ENCODE measurements around the gene CPAMD8. TPM values are rescaled to one million over a fixed set of nuclear protein-coding genes. Genes with fewer than 3 reads are reported as not detected.

Gene CPAMD8
- total and polyA plus RNA-seq, 9 of the 15 experiments (the other 6 are each of a cell fraction or from before 2014, with no cell fraction given), result 0.20 to 2.1 (median 1.3) TPM

- peaks cover 15% of the 10 kb centered on the region; the same call in 2 of the 3 replicates for H3K79me2 ChIP-seq (ENCODE audit: control insufficient read depth, insufficient read depth, low read length)
- ChIA-PET POLR2A (no interaction called here), CTCF (ENCODE audit: low intra/inter-chr PET ratio) (no interaction called here)
- H3K9ac ChIP-seq (ENCODE audit: insufficient read depth in 1 of 2, low read depth in 2 of 2, low read length in 2 of 2), result no peak overlapping the region
- ATAC-seq (no peak), DNase-seq (ENCODE audit: extremely low read depth in 1 of 4, low spot score in 3 of 4) (no peak), FAIRE-seq (peak; percentile 89)
- WGBS (ENCODE audit: insufficient coverage, low coverage, missing lambda C conversion rate), result 94% methylated on average over 1 of the region's 1 CpG
- H3K27me3 ChIP-seq (ENCODE audit: control insufficient read depth in 2 of 2, insufficient read depth in 2 of 2, low read length in 2 of 2), result no peaks in the 10 kb centered on the region
- H2AFZ ChIP-seq (ENCODE audit: low read depth, low read length), result no peak overlapping the region
- peaks cover 0 to 17% of the 10 kb centered on the region in 2 experiments; a peak in 2 of 5 replicates for H3K4me1 ChIP-seq (replicated peaks in 1 of 2; ENCODE audit: control insufficient read depth in 2 of 2, insufficient read depth in 2 of 2, low read length in 2 of 2)
- intact Hi-C loops (cut with micrococcal nuclease), result no loop called here
- H3K27ac ChIP-seq (ENCODE audit: extremely low read depth, low read depth, low read length), result peak overlapping the region; percentile 28; the same call in 1 of the 3 replicates
- H3K9me3 ChIP-seq (replicated peaks; ENCODE audit: control insufficient read depth, insufficient read depth, low read depth, low read length), result peaks cover 6% of the 10 kb centered on the region
- H3K4me2 ChIP-seq (ENCODE audit: insufficient read depth, low read length), result no peak overlapping the region
- peaks cover 73% of the 10 kb centered on the region; the same call in 1 of the 3 replicates for H3K36me3 ChIP-seq (ENCODE audit: control insufficient read depth, insufficient read depth, low read length)
- in situ Hi-C loops (cut with MboI), result no loop called here
- no peak overlapping the region for H3K4me3 ChIP-seq
- no TSS peak for BruUV-seq (replicated peaks)
- no peaks in the 10 kb centered on the region for H3K9me1 ChIP-seq (ENCODE audit: control insufficient read depth, insufficient read depth, low read length)
- no peaks in the 10 kb centered on the region for H4K20me1 ChIP-seq (replicated peaks; ENCODE audit: control insufficient read depth, insufficient read depth, low read length)
- TF ChIP-seq PRDM10 (IDR thresholded peaks at IDR 0.05; ENCODE audit: partially characterized antibody) (peak; percentile 39), KDM4B (IDR thresholded peaks at IDR 0.05; ENCODE audit: borderline replicate concordance in 2 of 2, low read depth in 1 of 2) (no peak), BCOR (IDR thresholded peaks at IDR 0.05) (peak; percentile 63; the same call in 1 of the 2 replicates), PBX2 (CRISPR knock-in tag; IDR thresholded peaks at IDR 0.05; ENCODE audit: low read depth) (no peak), PBX2 (tag; conservative IDR thresholded peaks at IDR 0.05; ENCODE audit: low read depth) (no peak), ZNF696 (CRISPR knock-in tag; conservative IDR thresholded peaks at IDR 0.05) (no peak), NUFIP1 (IDR thresholded peaks at IDR 0.05; ENCODE audit: partially characterized antibody) (no peak), HDAC1 (IDR thresholded peaks at IDR 0.05) (0 out of 4 replicates have a peak, but pooled peaks of 1 of the 2 experiments have one; percentile 14), NFXL1 (CRISPR knock-in tag; IDR thresholded peaks at IDR 0.05) (no peak), FOXA3 (CRISPR knock-in tag; conservative IDR thresholded peaks at IDR 0.05 in 1 of 2, IDR thresholded peaks at IDR 0.05 in 1 of 2) (no peak), ZNF184 (CRISPR knock-in tag; IDR thresholded peaks at IDR 0.05) (no peak), NCOA4 (IDR thresholded peaks at IDR 0.05; ENCODE audit: partially characterized antibody) (peak; percentile 22)
- TF ChIP-seq, protein P1, sequence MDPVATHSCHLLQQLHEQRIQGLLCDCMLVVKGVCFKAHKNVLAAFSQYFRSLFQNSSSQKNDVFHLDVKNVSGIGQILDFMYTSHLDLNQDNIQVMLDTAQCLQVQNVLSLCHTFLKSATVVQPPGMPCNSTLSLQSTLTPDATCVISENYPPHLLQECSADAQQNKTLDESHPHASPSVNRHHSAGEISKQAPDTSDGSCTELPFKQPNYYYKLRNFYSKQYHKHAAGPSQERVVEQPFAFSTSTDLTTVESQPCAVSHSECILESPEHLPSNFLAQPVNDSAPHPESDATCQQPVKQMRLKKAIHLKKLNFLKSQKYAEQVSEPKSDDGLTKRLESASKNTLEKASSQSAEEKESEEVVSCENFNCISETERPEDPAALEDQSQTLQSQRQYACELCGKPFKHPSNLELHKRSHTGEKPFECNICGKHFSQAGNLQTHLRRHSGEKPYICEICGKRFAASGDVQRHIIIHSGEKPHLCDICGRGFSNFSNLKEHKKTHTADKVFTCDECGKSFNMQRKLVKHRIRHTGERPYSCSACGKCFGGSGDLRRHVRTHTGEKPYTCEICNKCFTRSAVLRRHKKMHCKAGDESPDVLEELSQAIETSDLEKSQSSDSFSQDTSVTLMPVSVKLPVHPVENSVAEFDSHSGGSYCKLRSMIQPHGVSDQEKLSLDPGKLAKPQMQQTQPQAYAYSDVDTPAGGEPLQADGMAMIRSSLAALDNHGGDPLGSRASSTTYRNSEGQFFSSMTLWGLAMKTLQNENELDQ (CRISPR knock-in tag; IDR thresholded peaks at IDR 0.05; ENCODE audit: borderline replicate concordance), result no peak
These were observed 152.2 kb downstream of the CPAMD8 start for GRCh38 chr19:16874250-16874977.
